ENCODE data around the gene IGLL5. TPM values are rescaled to one million over a fixed set of nuclear protein-coding genes. Genes with fewer than 3 reads are reported as not detected.

IGLL5 gene
- total and polyA plus RNA-seq, 2 donors (not counting 1 experiment from before 2014, with no cell fraction given), result not detected

DNA sequence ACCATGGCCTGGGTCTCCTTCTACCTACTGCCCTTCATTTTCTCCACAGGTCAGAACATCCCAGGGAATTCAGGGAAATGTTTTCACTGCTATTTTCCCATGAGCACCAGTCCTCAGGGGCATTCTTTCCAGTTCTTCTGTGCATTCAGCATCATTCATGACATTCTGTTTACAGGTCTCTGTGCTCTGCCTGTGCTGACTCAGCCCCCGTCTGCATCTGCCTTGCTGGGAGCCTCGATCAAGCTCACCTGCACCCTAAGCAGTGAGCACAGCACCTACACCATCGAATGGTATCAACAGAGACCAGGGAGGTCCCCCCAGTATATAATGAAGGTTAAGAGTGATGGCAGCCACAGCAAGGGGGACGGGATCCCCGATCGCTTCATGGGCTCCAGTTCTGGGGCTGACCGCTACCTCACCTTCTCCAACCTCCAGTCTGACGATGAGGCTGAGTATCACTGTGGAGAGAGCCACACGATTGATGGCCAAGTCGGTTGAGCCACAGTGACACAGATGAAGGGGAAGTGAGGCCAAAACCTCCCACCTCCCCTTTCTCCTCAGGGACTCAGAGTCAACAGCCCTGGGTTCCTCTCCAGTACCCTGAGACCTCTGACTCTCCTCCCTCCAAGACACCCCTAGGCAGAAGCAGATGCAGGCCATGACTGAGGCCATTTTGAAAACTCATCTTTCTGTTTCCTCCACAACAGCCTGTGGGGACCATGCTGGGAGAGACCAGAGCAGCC is 15.9 kb upstream of the IGLL5 start:
- H3K9ac ChIP-seq (ENCODE audit: insufficient read depth, low read length), result no peak overlapping the region
- no peaks in the 10 kb centered on the region for H3K4me1 ChIP-seq (ENCODE audit: control insufficient read depth, extremely low read depth, insufficient read depth, low read length)
- no peak overlapping the region for H2AFZ ChIP-seq (ENCODE audit: low read length)
- DNase-seq (ENCODE audit: low read depth in 2 of 2), result no peak
- no peaks in the 10 kb centered on the region for H3K36me3 ChIP-seq (ENCODE audit: control insufficient read depth, insufficient read depth, low read length)
- H3K4me2 ChIP-seq (ENCODE audit: extremely low read depth, insufficient read depth, low read length), result no peak overlapping the region
- H3K4me3 ChIP-seq (replicated peaks in 1 of 4; ENCODE audit: control extremely low read depth in 1 of 4, insufficient read depth in 1 of 4, low read depth in 3 of 4, low read length in 4 of 4), result no peak overlapping the region
- H3K9me3 ChIP-seq (ENCODE audit: control insufficient read depth, insufficient read depth, low read depth, low read length), result no peaks in the 10 kb centered on the region
- H3K79me2 ChIP-seq (ENCODE audit: control insufficient read depth, insufficient read depth, low read length), result no peaks in the 10 kb centered on the region
- no peaks in the 10 kb centered on the region for H4K20me1 ChIP-seq (ENCODE audit: control insufficient read depth, extremely low read depth, insufficient read depth, low read length)
- H3K27me3 ChIP-seq (ENCODE audit: control insufficient read depth, insufficient read depth, low read length), result no peaks in the 10 kb centered on the region
- TF ChIP-seq, protein P1, sequence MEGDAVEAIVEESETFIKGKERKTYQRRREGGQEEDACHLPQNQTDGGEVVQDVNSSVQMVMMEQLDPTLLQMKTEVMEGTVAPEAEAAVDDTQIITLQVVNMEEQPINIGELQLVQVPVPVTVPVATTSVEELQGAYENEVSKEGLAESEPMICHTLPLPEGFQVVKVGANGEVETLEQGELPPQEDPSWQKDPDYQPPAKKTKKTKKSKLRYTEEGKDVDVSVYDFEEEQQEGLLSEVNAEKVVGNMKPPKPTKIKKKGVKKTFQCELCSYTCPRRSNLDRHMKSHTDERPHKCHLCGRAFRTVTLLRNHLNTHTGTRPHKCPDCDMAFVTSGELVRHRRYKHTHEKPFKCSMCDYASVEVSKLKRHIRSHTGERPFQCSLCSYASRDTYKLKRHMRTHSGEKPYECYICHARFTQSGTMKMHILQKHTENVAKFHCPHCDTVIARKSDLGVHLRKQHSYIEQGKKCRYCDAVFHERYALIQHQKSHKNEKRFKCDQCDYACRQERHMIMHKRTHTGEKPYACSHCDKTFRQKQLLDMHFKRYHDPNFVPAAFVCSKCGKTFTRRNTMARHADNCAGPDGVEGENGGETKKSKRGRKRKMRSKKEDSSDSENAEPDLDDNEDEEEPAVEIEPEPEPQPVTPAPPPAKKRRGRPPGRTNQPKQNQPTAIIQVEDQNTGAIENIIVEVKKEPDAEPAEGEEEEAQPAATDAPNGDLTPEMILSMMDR (conservative IDR thresholded peaks at IDR 0.05 in 1 of 2, IDR thresholded peaks at IDR 0.05 in 1 of 2; ENCODE audit: low read depth in 1 of 2, low read length in 2 of 2), result no peak
- no peak for TF ChIP-seq EZH2 (IDR thresholded peaks at IDR 0.05; ENCODE audit: low read length, missing control alignments)
- no peak overlapping the region for H3K27ac ChIP-seq (ENCODE audit: insufficient read depth, low read length)

DNA sequence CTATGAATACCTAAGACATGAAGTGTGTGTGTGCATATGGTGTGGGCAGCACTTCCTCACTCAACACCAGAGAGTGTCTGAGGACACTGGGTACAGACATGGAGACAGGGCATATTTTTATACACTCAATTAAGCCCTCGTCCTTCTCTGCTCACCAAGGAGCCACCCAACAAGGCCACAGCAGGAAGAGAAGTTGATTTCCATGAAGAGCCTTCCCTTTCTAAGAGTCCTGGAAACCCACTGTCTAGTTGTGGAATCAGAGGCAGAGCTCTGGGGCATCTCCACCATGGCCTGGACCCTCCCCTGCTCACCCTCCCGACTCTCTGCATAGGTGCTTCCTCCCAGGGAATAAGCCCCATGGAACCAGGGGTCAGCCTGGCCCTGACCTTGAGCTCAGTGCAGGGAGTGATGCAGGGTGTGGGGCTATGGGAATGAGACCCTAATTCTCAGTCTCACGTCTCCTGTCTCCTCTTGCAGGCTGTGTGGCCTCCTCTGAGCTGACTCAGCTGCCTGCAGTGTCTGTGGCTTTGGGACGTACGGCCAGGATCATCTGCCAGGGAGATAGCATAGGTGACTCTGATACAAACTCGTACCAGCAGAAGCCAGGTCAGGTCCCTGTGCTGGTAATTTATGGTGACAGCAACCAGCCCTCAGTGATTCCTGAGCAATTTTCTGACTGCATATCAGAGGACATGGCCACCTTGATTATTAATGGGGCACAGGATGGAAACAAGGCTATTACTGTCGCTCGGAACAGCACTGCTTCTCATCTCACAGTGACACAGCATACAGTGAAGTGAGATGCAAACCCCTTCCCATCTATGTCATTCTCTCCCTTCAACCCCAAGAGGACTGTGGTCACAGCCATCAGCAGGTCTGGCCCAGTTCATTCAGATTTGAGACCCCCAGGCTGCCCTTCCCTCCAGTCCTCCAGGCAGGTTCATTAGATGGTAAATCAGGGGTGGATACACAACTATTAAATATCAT is 14.6 kb upstream of the IGLL5 start:
- Histone ChIP-seq H3K27me3 (ENCODE audit: control insufficient read depth, insufficient read depth, low read length) (no peaks in the 10 kb centered on the region), H3K27ac (ENCODE audit: insufficient read depth, low read length) (no peak overlapping the region), H3K9me3 (ENCODE audit: control insufficient read depth, insufficient read depth, low read depth, low read length) (no peaks in the 10 kb centered on the region), H4K20me1 (ENCODE audit: control insufficient read depth, extremely low read depth, insufficient read depth, low read length) (no peaks in the 10 kb centered on the region), H3K79me2 (ENCODE audit: control insufficient read depth, insufficient read depth, low read length) (no peaks in the 10 kb centered on the region), H3K4me2 (ENCODE audit: extremely low read depth, insufficient read depth, low read length) (no peak overlapping the region), H3K4me3 (replicated peaks in 1 of 4; ENCODE audit: control extremely low read depth in 1 of 4, insufficient read depth in 1 of 4, low read depth in 3 of 4, low read length in 4 of 4) (no peak overlapping the region), H2AFZ (ENCODE audit: low read length) (no peak overlapping the region), H3K4me1 (ENCODE audit: control insufficient read depth, extremely low read depth, insufficient read depth, low read length) (no peaks in the 10 kb centered on the region), H3K9ac (ENCODE audit: insufficient read depth, low read length) (no peak overlapping the region), H3K36me3 (ENCODE audit: control insufficient read depth, insufficient read depth, low read length) (no peaks in the 10 kb centered on the region)
- no peak for TF ChIP-seq EZH2 (IDR thresholded peaks at IDR 0.05; ENCODE audit: low read length, missing control alignments)
- TF ChIP-seq, protein P1 (conservative IDR thresholded peaks at IDR 0.05 in 1 of 2, IDR thresholded peaks at IDR 0.05 in 1 of 2; ENCODE audit: low read depth in 1 of 2, low read length in 2 of 2), result no peak
- no peak for DNase-seq (ENCODE audit: low read depth in 2 of 2)

DNA sequence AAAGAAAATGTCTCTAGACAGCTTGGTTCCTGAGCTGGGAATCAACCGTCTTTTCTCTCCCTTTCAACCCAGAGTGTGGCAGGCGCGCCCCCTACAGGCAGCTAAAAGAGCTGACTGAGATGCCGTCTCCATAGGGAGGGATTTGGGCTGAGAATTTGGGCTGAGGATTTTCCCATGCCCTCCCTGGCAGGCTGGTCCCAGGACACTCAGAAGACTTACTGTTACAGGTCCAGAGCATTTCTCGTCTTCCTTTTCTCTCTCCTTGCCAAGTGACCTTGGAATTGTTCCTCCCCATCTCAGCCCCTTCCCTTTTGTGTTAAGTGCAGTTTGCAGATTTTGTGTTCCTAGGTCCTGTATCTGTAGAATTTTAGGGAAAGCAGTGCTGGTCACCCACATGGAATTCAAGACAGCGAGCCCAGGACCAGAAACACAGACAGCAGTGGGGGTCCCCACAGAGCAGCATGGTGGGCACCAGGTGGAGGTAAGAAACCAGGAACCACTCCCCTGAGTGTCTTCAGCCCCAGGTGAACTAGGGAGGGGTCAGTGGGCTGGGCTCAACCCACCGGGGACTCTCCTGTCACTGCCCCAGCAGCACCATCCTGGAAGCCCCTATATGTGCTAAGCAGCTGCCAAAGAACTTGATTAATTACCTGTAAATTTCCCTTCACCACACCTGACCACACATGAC is 9.9 kb upstream of the IGLL5 start:
- Histone ChIP-seq H3K36me3 (ENCODE audit: control insufficient read depth, insufficient read depth, low read length) (no peaks in the 10 kb centered on the region), H2AFZ (ENCODE audit: low read length) (no peak overlapping the region), H3K27me3 (ENCODE audit: control insufficient read depth, insufficient read depth, low read length) (no peaks in the 10 kb centered on the region), H3K4me3 (replicated peaks in 1 of 4; ENCODE audit: control extremely low read depth in 1 of 4, insufficient read depth in 1 of 4, low read depth in 3 of 4, low read length in 4 of 4) (no peak overlapping the region), H3K4me2 (ENCODE audit: extremely low read depth, insufficient read depth, low read length) (no peak overlapping the region), H3K9me3 (ENCODE audit: control insufficient read depth, insufficient read depth, low read depth, low read length) (no peaks in the 10 kb centered on the region), H3K79me2 (ENCODE audit: control insufficient read depth, insufficient read depth, low read length) (no peaks in the 10 kb centered on the region), H4K20me1 (ENCODE audit: control insufficient read depth, extremely low read depth, insufficient read depth, low read length) (no peaks in the 10 kb centered on the region), H3K27ac (ENCODE audit: insufficient read depth, low read length) (no peak overlapping the region), H3K9ac (ENCODE audit: insufficient read depth, low read length) (no peak overlapping the region), H3K4me1 (ENCODE audit: control insufficient read depth, extremely low read depth, insufficient read depth, low read length) (no peaks in the 10 kb centered on the region)
- peak; percentile 14 to 63 for DNase-seq (ENCODE audit: low read depth in 2 of 2)
- TF ChIP-seq, protein P1 (conservative IDR thresholded peaks at IDR 0.05 in 1 of 2, IDR thresholded peaks at IDR 0.05 in 1 of 2; ENCODE audit: low read depth in 1 of 2, low read length in 2 of 2), result peak; percentile 45 to 85
- no peak for TF ChIP-seq EZH2 (IDR thresholded peaks at IDR 0.05; ENCODE audit: low read length, missing control alignments)

Measured in fibroblast of lung (primary cell).